ENCODE measurements around the gene S100A12.

Gene S100A12

GRCh38 chr1:153389401-153389800 lies 14.0 kb upstream of the S100A12 start:
- DNase-seq (ENCODE audit: low read depth) = no peak
- TF ChIP-seq CTCF (IDR thresholded peaks at IDR 0.05; ENCODE audit: low read length, missing control alignments) = no peak
- H3K4me3 ChIP-seq (replicated peaks; ENCODE audit: low read depth, low read length) = no peak overlapping the region

GRCh38 chr1:153387785-153388184 lies 12.4 kb upstream of the S100A12 start:
- no peak overlapping the region for H3K4me3 ChIP-seq (replicated peaks; ENCODE audit: low read depth, low read length)
- DNase-seq (ENCODE audit: low read depth) = no peak
- TF ChIP-seq CTCF (IDR thresholded peaks at IDR 0.05; ENCODE audit: low read length, missing control alignments) = no peak

GRCh38 chr1:153387001-153387400 lies 11.6 kb upstream of the S100A12 start:
- no peak for TF ChIP-seq CTCF (IDR thresholded peaks at IDR 0.05; ENCODE audit: low read length, missing control alignments)
- no peak for DNase-seq (ENCODE audit: low read depth)
- no peak overlapping the region for H3K4me3 ChIP-seq (replicated peaks; ENCODE audit: low read depth, low read length)

- H3K4me3 ChIP-seq (replicated peaks; ENCODE audit: low read depth, low read length) = no peak overlapping the region
- no peak for DNase-seq (ENCODE audit: low read depth)
- no peak for TF ChIP-seq CTCF (IDR thresholded peaks at IDR 0.05; ENCODE audit: low read length, missing control alignments)
These were observed 11.1 kb upstream of the S100A12 start for GRCh38 chr1:153386500-153386901.

- no peak overlapping the region for H3K4me3 ChIP-seq (replicated peaks; ENCODE audit: low read depth, low read length)
- no peak for DNase-seq (ENCODE audit: low read depth)
- TF ChIP-seq CTCF (IDR thresholded peaks at IDR 0.05; ENCODE audit: low read length, missing control alignments) = no peak
These were observed 9.6 kb upstream of the S100A12 start for GRCh38 chr1:153384958-153385580.

GRCh38 chr1:153380711-153381110 lies 5.3 kb upstream of the S100A12 start:
- TF ChIP-seq CTCF (IDR thresholded peaks at IDR 0.05; ENCODE audit: low read length, missing control alignments) = no peak
- no peak for DNase-seq (ENCODE audit: low read depth)
- no peak overlapping the region for H3K4me3 ChIP-seq (replicated peaks; ENCODE audit: low read depth, low read length)

GRCh38 chr1:153379591-153379990 lies 4.2 kb upstream of the S100A12 start:
- TF ChIP-seq CTCF (IDR thresholded peaks at IDR 0.05; ENCODE audit: low read length, missing control alignments) = no peak
- H3K4me3 ChIP-seq (replicated peaks; ENCODE audit: low read depth, low read length) = no peak overlapping the region
- no peak for DNase-seq (ENCODE audit: low read depth)

Measured in fibroblast of pulmonary artery (primary cell).